H9 (cell line): ENCODE results near the gene GALNT9. TPM values are rescaled to one million over a fixed set of nuclear protein-coding genes. Genes with fewer than 3 reads are reported as not detected.

Experiments
- DNase-seq: peaks from one replicate; pipeline ENCODE4 v3.0.0-alpha.2; 2017
- H2AFZ ChIP-seq: one replicate; pipeline ENCODE4 v1.6.1; 2013; ENCODE audit warnings: mild to moderate bottlenecking, low read length, control low read depth, moderate library complexity
- H2AK5ac ChIP-seq: 2 replicates; pipeline ENCODE4 v1.6.1; 2013; ENCODE audit warnings: low read length, control low read depth, mixed read lengths; ENCODE audit not compliant: insufficient read length
- H2BK120ac ChIP-seq: one replicate; pipeline ENCODE4 v1.6.1; 2013; ENCODE audit warnings: low read depth, mild to moderate bottlenecking, low read length, control low read depth, inconsistent platforms; ENCODE audit not compliant: poor library complexity, severe bottlenecking
- H2BK12ac ChIP-seq: 2 replicates; pipeline ENCODE4 v1.6.1; 2013; ENCODE audit warnings: low read length, control low read depth, mixed read lengths, low read depth; ENCODE audit not compliant: insufficient read length
- H2BK15ac ChIP-seq: 2 replicates; pipeline ENCODE4 v1.6.1; 2013; ENCODE audit warnings: low read depth, low read length, control low read depth
- H2BK20ac ChIP-seq: one replicate; pipeline ENCODE4 v1.6.1; 2013; ENCODE audit warnings: low read depth, mild to moderate bottlenecking, low read length, control low read depth, inconsistent platforms; ENCODE audit not compliant: poor library complexity, severe bottlenecking
- H2BK5ac ChIP-seq: 2 replicates; pipeline ENCODE4 v1.6.1; 2013; ENCODE audit warnings: low read length, control low read depth, mixed read lengths; ENCODE audit not compliant: insufficient read length
- H3K14ac ChIP-seq: 2 replicates; pipeline ENCODE4 v1.6.1; 2013; ENCODE audit warnings: low read length, control low read depth; ENCODE audit not compliant: insufficient read depth
- H3K18ac ChIP-seq: 2 replicates; pipeline ENCODE4 v1.6.1; 2013; ENCODE audit warnings: low read depth, mild to moderate bottlenecking, mixed read lengths, low read length, control low read depth; ENCODE audit not compliant: insufficient read length
- H3K23ac ChIP-seq: 2 replicates; pipeline ENCODE4 v1.6.1; 2013; ENCODE audit warnings: low read length, control low read depth, mixed read lengths, low read depth; ENCODE audit not compliant: insufficient read length
- H3K23me2 ChIP-seq: 2 replicates; pipeline ENCODE4 v1.6.1; 2013; ENCODE audit warnings: low read depth, mild to moderate bottlenecking, mixed read lengths, low read length, control low read depth; ENCODE audit not compliant: insufficient read length, poor library complexity, severe bottlenecking
- H3K27ac ChIP-seq: 2 replicates; pipeline ENCODE4 v1.5.1; 2013; ENCODE audit warnings: low read length, control low read depth, mixed read lengths, low read depth; ENCODE audit not compliant: insufficient read length
- H3K27me3 ChIP-seq: 2 replicates; pipeline ENCODE4 v1.6.1; 2013; ENCODE audit warnings: low read length, control low read depth, inconsistent platforms; ENCODE audit not compliant: insufficient read depth
- H3K4ac ChIP-seq: 2 replicates; pipeline ENCODE4 v1.6.1; 2013; ENCODE audit warnings: low read depth, mild to moderate bottlenecking, control low read depth, inconsistent platforms, low read length, moderate library complexity
- H3K4me1 ChIP-seq: 2 replicates; pipeline ENCODE4 v1.6.1; 2013; ENCODE audit warnings: low read length, control low read depth, inconsistent platforms; ENCODE audit not compliant: insufficient read depth
- H3K4me2 ChIP-seq: 2 replicates; pipeline ENCODE4 v1.6.1; 2013; ENCODE audit warnings: low read length, control low read depth, mixed read lengths; ENCODE audit not compliant: insufficient read length, insufficient read depth
- H3K56ac ChIP-seq: 2 replicates; pipeline ENCODE4 v1.6.1; 2013; ENCODE audit warnings: low read depth, mild to moderate bottlenecking, mixed read lengths, low read length, control low read depth; ENCODE audit not compliant: insufficient read length
- H3K79me1 ChIP-seq: 2 replicates; pipeline ENCODE4 v1.6.1; 2013; ENCODE audit warnings: low read depth, mild to moderate bottlenecking, moderate library complexity, low read length, control low read depth, inconsistent platforms; ENCODE audit not compliant: insufficient read depth, poor library complexity, severe bottlenecking
- H3K79me2 ChIP-seq: 2 replicates; pipeline ENCODE4 v1.6.1; 2013; ENCODE audit warnings: low read length, control low read depth, inconsistent platforms; ENCODE audit not compliant: insufficient read depth
- H3K9ac ChIP-seq: 2 replicates; pipeline ENCODE4 v1.6.1; 2013; ENCODE audit warnings: low read length, control low read depth, mixed read lengths; ENCODE audit not compliant: insufficient read length; ENCODE audit errors: extremely low read depth
- H3K9me3 ChIP-seq: one replicate; pipeline ENCODE4 v1.6.1; 2013; ENCODE audit warnings: low read depth, low read length, inconsistent platforms; ENCODE audit not compliant: control insufficient read depth
- H3T11ph ChIP-seq: one replicate; pipeline ENCODE4 v1.6.1; 2013; ENCODE audit warnings: mild to moderate bottlenecking, low read length, control low read depth, inconsistent platforms
- H4K20me1 ChIP-seq: one replicate; pipeline ENCODE4 v1.6.1; 2013; ENCODE audit not compliant: control insufficient read depth, insufficient read length, insufficient read depth
- H4K5ac ChIP-seq: 2 replicates; pipeline ENCODE4 v1.6.1; 2013; ENCODE audit warnings: low read depth, mild to moderate bottlenecking, mixed read lengths, low read length, control low read depth; ENCODE audit not compliant: insufficient read length
- H4K8ac ChIP-seq: replicated peaks from 2 replicates; pipeline ENCODE4 v1.6.1; 2013; ENCODE audit warnings: low read length, control low read depth, mixed read lengths, low read depth; ENCODE audit not compliant: insufficient read length
- H4K91ac ChIP-seq: 2 replicates; pipeline ENCODE4 v1.6.1; 2013; ENCODE audit warnings: low read depth, mild to moderate bottlenecking, moderate library complexity, mixed read lengths, low read length, control low read depth; ENCODE audit not compliant: insufficient read length
- H3K27ac Mint-ChIP-seq, 3 experiments: 2 replicates in 2 of 3; 3 replicates in 1 of 3; pipeline ENCODE4 v1.8.0; 2020 to 2021; ENCODE audit warnings: mixed read lengths in 3 of 3, mild to moderate bottlenecking in 1 of 3, moderate library complexity in 1 of 3
- H3K27me3 Mint-ChIP-seq: 2 replicates; pipeline ENCODE4 v1.8.0; 2021; ENCODE audit warnings: low read depth, mild to moderate bottlenecking, moderate library complexity, mixed read lengths
- H3K36me3 Mint-ChIP-seq, 3 experiments: 2 replicates in 2 of 3; 3 replicates in 1 of 3; pipeline ENCODE4 v1.8.0; 2020 to 2021; ENCODE audit warnings: low read depth in 3 of 3, mixed read lengths in 3 of 3; ENCODE audit not compliant: insufficient read depth in 1 of 3
- H3K4me1 Mint-ChIP-seq, 2 experiments: 2 replicates each; pipeline ENCODE4 v1.8.0; 2020; ENCODE audit warnings: mixed read lengths in 2 of 2
- H3K4me3 Mint-ChIP-seq, 2 experiments: 2 replicates in 1 of 2; 3 replicates in 1 of 2; pipeline ENCODE4 v1.8.0; 2020 to 2021; ENCODE audit warnings: mild to moderate bottlenecking in 2 of 2, mixed read lengths in 2 of 2, moderate library complexity in 1 of 2
- H3K9me3 Mint-ChIP-seq, 2 experiments: 2 replicates in 1 of 2; 3 replicates in 1 of 2; pipeline ENCODE4 v1.8.0; 2020; ENCODE audit warnings: mild to moderate bottlenecking in 2 of 2, mixed read lengths in 2 of 2, moderate library complexity in 1 of 2
- CTCF ChIP-seq: fragments of 200-600 bp; sonication (generic); conservative IDR thresholded peaks from 3 replicates; pipeline ENCODE4 v1.8.0; 2021; ENCODE audit warnings: antibody characterized with exemption, mild to moderate bottlenecking
- WGBS: extraction: QIAGEN DNeasy Blood & Tissue Kit; methylation state at CpG from one replicate; pipeline ENCODE4 v1.1.7; 2013; ENCODE audit warnings: missing lambda C conversion rate, low lambda C conversion rate, mixed read lengths; ENCODE audit not compliant: insufficient read length; ENCODE audit errors: extremely low coverage; 5-methylcytosine and 5-hydroxymethylcytosine counted together
- total RNA-seq: library from RNA; stranded (reverse); gene quantifications from 2 replicates; pipeline ENCODE4 v1.2.1, GENCODE V29; 2021

Gene GALNT9
- total RNA-seq, 1 experiment from 2014 or later, result 0.35 TPM

- no peak overlapping the region for H3K14ac ChIP-seq
- H2BK12ac ChIP-seq, result no peak overlapping the region
- no peak overlapping the region for H3K9ac ChIP-seq
- no peak overlapping the region for H3K27ac ChIP-seq
- H3K4me1 ChIP-seq, result no peaks in the 10 kb centered on the region
- no peaks in the 10 kb centered on the region for H4K20me1 ChIP-seq
- H3K79me2 ChIP-seq, result no peaks in the 10 kb centered on the region
- Mint-ChIP-seq H3K27me3 (peaks cover 51% of the 10 kb centered on the region), H3K9me3 (peaks cover 0 to 4% of the 10 kb centered on the region in 2 experiments; a peak in 1 of 5 replicates), H3K4me1 (peaks cover 3 to 19% of the 10 kb centered on the region in 2 experiments), H3K4me3 (no peak overlapping the region), H3K36me3 (no peaks in the 10 kb centered on the region), H3K27ac (no peak overlapping the region)
- H2BK5ac ChIP-seq, result no peak overlapping the region
- no peak overlapping the region for H4K5ac ChIP-seq
- H3K4me2 ChIP-seq, result no peak overlapping the region
- H4K8ac ChIP-seq, result no peak overlapping the region
- TF ChIP-seq CTCF, result no peak
- DNase-seq, result no peak
- no peaks in the 10 kb centered on the region for H3K9me3 ChIP-seq
- H2BK15ac ChIP-seq, result no peak overlapping the region
- no peak overlapping the region for H3K23ac ChIP-seq
- H3K23me2 ChIP-seq, result no peaks in the 10 kb centered on the region
- H3K27me3 ChIP-seq, result peaks cover 2% of the 10 kb centered on the region; the same call in 1 of the 2 replicates
- no peak overlapping the region for H4K91ac ChIP-seq
- H3T11ph ChIP-seq, result no peak overlapping the region
- H2BK120ac ChIP-seq, result no peak overlapping the region
- no peak overlapping the region for H3K4ac ChIP-seq
- no peaks in the 10 kb centered on the region for H3K79me1 ChIP-seq
- H2AFZ ChIP-seq, result no peak overlapping the region
- H3K56ac ChIP-seq, result no peak overlapping the region
- WGBS, result no CpG with 5 or more reads among the region's 20 CpGs
- no peak overlapping the region for H2BK20ac ChIP-seq
- H3K18ac ChIP-seq, result no peak overlapping the region
- H2AK5ac ChIP-seq, result no peak overlapping the region
Observed at GRCh38 chr12:132346471-132347175, 17.2 kb upstream of the GALNT9 start.
